CD4-positive, alpha-beta T cell treated with Interleukin-17A for 4 hours (primary cell): Measurements from ENCODE around the gene LLCFC1.
"Not testable (repeated sequence)": the region's sequence is repeated elsewhere in the genome, so short reads cannot be mapped to it uniquely, and the experiment has no call there.

ENCODE experiments used
- DNase-seq: peaks from one replicate; pipeline ENCODE4 v3.0.0-alpha.2; 2020; ENCODE audit warnings: mixed read lengths

The LLCFC1 gene

DNA sequence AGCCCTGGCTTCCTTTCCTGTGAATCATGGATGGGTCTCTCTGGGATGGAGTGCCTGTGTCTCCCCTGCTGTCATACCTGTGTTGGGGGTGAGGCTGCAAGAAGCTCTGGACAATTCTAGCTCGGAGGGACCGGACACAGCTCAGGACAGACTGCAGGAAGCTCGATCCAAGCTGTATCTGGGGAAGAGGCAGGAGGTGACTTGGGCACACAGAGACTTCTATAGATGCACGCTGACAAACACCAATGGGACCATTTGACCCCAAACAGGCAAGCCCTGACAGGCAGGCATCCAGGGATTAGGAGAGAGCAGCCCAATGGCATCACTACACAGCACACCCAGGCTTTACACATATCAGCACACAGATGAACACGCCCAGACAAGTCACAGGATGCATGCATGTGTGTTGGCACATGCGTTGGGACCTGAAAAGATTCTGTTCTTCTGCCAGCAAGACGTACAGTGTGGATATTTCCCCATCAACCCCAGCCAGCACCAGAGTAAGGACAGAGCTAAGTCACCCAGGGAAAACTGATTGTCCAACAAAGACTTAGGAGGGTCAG is 4.5 kb downstream of the LLCFC1 start:
- no peak for DNase-seq

DNA sequence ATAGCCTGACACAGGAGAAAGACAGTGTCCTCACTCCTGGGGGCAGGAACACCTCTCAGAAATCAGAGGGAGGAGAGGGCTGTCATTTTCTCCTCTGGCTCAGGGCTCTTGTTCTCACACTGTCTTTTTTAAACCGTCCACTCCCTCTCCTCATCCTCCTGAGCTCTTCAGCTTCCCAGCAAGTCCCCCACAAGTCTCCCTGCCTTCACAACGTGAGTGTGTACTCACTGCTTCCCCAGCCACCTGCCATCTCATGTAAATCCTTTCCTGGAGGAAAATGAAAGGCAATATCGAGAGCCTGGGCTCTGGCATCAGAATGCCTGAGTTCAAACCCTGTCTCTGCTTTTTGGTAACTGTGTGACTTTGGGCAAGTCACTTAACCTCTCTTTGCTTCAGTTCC is 5.7 kb downstream of the LLCFC1 start:
- DNase-seq: no peak

DNA sequence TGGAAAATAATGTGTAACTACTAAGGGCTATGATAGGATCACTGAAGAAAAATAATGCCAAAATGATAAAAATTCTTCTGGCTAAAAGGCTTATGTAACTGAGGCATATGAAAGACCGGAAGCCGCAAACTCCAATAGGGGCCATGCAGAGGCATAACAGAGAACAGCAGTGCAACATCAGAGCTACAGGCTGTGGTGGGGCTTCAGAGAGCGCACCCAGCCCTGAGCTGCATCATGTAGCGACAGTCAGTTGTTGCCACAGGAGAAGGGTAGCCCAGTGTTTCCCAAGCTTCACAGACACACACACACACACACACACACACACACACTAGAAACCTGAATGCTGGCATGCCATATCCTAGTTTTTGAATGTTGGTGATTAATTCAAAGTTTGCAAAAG is 9.3 kb downstream of the LLCFC1 start:
- DNase-seq: no peak

DNA sequence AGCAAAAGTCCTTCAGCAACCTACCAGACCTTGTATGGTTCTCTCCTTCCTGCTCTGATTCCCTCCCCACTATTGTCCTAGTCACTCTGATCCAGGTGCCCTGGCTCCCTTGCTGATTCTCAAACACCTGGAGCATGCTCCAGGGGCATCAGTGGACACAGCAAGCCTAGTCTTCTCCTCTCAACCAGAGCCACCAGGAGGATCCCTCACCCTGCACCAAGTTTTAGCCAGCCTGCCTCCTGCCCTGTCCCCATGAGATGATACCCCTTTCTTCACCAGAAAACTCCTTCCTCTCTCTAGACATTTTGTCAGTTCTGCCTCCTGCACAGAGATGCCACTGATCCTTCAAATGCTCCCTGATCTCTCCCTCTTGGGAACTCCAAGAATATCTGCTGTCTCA is 11.0 kb downstream of the LLCFC1 start:
- no peak for DNase-seq

DNA sequence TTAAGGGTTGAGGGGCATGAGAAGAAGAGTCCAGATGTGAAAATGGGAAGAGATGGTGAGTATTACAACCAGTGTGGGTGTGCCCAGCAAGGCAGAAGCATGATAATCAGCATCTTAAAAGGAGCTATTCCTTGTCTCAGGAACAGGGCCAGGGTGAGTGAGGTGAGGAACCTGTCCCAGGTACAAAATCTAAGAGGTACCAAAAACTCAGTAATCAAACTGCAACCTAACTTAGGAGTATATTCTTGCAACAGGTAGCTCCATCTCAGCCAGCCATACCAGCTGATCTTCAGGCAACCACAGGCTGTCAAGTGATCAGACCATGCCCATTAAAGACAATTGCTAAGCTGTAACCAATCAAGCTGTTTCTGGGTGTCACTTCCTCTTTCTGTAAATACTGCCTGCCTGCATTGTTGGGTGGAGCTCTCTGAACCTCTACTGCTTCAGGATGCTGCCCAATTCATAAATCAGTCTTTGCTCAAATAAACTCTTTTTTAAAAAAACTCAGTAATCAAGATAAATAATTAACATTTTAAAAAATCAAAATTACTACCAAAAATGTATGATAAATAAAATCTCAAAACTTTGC is 15.5 kb downstream of the LLCFC1 start:
- DNase-seq: no peak

DNA sequence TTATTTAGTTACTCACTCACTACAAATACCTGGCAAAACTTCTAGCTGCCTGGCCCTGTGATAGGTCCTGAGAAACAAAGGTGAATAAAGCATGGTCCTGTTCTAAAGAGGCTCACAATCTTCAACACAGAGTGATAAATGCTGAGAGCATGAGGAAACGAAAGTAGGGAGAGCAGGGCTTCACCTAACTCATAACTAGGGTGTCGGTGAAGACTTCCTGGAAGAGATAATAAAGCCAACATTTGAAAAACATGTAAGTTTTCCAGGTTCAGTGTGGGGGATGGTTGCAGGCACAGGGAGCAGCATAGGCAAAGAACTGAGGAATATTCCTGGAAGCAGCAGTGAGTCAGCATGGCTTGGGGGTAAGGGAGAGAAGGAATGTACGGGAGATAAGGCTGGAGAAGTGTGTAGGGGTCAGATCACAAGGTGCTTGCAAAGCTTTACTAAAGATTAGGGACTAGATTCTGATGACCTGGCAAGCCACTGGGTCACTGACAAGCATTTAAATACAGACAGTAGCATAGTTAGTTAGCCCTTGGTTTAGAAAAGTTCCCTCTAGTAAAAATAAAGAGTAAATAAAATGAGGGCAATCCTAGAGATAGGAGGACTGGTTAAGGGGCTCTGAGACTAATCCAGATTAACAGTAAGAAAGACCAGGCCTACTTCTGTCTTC is 17.8 kb downstream of the LLCFC1 start:
- DNase-seq: no peak

DNA sequence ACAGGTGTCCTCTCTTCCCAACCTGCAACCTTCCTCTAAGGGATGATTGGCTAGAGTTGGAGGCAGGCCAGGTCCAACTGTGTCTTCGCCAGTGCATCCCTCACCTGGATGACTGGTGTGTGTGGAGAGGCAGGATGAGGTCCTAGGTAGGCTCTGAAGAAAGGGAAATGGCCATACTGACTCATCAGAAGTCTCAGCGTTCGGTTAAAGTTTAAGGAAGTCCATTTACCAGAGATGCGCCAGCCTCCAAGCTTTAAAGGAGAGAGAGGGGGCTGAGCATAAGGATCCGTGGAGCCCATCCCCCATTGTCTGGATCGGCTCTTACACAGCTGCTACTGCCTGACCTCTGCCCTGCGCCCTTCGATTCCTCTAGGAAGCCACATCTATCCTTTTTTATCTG is 18.4 kb downstream of the LLCFC1 start:
- DNase-seq: no peak

DNA sequence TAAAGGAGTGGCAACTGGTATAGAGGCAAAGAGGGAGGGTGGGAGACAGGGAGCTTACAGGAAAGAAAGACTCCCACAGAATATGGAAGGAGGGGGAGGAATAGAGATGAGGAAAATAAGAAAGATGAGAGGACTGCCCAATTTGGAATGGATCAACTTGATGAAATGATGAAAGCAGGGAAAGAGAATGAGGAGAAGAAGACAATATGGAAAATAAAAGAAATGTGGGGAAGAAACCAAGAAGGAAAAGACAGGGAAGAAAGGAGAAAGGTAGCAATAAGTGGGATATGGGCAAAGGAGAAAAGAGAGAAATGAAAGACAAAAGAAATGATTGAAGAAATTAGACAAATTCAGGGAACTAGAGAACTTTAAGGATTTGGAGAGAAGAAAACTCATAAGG is 19.9 kb downstream of the LLCFC1 start:
- no peak for DNase-seq

DNA sequence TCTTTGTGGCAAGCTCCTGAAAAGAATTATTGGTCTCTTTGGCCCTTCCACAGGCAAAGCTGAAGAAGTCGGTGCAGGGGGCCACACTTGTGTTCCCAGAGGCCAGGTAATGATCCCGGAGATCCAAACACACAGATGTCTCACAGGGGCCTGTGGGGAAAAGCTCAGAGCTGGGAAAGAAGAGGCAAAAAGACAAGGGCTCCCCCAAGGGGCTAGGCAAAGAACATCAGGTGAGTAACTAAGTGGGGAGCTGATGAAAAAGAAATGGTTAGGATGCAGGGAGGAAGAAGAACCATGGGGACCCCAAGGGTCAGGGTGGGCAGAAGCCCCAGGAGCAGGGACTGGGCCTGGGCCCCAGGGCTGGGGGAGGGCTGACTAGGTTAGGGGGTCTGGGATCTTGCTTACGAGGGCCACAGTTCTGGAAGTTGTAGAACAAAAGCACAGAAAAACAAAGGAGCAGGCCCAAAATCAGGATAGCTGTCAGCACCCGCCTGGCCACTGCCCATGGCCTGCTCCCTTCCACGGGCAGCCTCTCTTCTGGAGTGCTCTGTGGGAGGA is 21.8 kb downstream of the LLCFC1 start:
- no peak for DNase-seq

DNA sequence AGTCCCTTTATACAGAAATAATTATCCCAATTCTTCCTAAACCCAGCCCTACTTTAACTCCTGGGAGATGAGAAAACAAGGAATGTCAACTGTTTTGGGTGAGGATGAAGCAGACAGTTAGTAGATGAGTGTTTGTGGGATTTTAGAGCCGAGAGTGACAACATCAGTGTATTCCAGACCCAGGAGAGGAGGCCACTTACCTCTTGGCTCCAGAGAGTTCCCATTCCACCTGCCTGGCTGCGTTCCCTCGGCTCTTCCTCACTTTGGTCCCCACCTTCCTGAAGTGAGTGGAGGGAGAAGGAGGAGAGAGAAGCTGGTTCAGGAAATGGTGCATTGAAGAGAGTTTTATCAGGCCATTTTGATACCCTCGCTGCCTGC is 22.3 kb downstream of the LLCFC1 start:
- no peak for DNase-seq

DNA sequence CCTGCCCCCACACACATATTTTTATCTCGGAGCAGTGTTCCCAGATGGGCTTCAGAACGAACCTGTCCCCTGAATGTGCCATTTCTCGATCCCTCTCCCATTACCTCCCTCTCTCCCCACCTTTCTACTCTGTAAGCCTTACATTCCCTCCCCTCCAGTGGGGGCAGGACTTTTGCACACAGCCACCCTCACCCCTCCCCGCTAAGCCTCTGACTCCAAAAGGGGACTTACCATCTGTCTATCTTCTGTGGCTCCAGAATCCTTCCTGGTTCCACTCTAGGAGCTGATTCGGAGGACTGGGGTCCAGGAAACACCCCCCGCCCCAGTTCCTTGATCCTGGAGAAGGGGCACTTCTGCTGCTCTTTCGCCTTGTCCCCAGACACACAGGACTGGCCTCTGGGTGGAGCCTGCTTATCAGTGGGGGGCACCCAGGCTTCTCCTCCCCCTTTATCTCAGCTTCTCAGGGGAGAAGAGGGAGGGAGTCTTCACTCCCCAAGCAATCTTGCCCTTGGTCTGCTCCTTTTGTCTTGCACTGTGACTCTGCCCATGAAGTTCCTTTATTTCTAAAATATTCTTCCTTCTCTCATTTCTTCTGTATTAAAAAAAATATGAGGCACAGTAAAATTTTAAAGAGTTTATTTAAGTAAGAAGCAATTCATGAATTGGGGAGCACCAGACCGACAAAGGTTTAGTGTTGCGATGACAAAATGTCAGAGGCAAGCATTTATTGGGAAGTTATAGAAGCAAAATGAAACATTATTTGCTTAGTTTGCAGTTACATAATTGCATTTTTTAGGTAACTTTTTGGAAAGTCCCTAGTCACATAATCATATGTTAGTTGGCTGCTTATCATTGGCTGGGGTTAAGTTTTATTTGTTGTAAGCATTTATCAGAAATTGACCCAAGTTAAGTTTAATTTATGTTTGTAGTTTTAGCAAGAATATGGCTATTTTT is 23.0 kb downstream of the LLCFC1 start, which contains the start of gene KEL:
Gene KEL (minus strand): TSS at position 391 of the 954 bp plus-strand sequence. CDS start 157 bp downstream, at position 234.
- DNase-seq: no peak

DNA sequence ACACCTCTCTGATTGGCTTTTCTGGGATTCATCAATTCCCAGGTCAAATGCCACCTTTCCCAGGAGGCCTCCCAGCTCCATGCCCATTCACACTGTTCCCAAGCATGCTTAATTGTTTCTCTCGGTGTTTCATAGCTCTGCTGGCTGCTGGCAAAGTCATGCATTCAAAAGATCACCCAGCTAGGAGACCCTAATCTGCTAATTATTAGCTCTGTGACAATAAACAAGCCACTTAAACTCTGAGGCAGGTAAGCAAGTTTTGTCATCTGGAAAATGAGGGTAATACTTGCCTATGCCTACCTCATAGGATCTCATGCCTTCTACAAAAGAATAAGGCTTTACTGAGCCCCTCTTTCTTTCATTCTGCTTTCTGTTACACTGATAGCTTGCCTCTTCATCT is 23.7 kb downstream of the LLCFC1 start:
- DNase-seq: no peak

DNA sequence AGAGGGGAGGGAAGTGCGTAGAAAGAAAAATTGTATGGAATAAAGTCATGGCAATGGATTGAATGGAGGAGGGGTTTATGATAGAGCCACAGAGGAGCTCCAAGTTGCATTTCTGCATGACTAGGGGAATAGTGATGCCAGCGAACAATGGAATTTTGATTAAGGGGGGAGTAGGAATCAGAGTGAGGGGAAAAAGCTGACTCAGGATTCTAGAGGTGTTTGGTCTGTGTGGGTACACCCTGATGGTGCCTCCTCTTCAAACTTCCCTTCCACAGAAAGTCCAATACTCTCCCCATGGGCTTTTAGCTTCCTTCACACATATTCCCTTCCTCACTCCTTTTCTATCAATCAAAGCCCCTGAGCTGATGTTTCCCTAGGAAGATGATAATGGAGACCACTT is 24.7 kb downstream of the LLCFC1 start:
- DNase-seq: no peak

DNA sequence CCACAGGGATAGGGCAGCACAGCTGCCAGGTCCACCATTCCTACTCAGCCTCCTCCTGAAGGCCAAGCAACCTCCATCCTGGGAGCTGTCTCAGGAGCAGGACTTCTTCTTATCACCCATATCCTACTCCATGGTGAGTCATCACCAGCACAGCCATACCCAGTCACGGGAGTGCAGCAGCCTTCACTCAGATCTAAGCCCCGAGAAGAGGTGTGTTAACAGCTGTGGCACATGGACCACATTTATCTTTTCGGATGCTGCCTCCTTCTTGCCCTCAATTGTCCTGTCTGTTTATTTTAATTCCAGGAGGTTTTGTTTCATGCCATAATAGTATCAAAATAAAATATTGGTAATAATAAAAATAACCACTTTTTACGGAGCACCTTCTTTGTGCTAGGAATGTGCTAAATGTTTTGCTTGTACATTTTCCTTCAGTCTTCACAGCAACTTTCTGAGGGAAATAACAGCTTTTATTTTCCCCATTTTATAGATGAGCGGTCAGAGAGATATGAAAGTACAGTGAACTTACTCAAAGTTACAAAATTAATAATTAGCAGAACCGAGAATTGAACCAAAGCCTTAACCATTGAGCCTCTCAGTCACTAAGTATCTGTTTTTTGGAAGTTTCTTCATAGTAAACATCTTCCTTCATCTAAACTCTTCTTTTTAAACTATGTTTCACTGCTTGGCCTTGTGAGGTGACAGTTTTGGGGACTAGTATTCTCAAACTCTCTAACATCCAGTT is 25.4 kb downstream of the LLCFC1 start:
- DNase-seq: no peak

DNA sequence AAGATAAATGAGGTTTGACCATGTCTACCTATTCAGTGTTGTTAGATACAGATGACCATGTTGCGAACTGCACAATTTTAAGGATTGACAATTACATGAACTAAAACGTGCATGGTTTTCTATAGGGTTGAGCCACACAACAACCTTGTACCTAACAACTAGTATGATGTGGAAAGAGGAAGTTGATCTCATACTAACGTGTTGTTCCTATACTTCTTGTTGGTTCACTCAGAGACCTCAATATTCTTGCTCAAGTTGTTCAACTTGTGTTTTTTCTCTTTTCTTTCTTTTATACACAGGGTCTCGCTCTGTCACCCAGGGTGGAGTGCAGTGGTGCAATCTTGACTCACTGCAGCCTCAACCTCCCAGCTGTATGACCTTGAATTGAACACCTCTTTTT is 28.9 kb downstream of the LLCFC1 start:
- no peak for DNase-seq

DNA sequence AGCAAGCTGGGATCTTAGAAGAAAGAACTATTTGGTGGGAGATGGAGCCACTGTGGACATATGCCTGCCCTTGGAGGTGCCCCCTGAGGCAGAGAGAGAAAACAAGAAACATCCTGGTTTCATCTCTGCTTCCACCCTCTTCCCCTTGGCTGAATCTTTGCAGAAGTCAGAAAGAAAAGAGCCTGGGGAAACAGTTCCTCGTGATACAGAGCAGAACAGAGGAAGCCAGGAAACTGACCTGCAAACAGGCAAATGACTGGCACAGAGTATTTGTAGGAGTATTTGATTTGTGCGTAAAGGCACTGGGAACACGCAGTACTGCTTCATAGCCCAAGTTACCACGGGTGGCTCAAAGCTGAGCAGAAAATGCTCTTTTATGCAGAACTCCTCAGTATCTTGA is 29.9 kb downstream of the LLCFC1 start:
- no peak for DNase-seq

DNA sequence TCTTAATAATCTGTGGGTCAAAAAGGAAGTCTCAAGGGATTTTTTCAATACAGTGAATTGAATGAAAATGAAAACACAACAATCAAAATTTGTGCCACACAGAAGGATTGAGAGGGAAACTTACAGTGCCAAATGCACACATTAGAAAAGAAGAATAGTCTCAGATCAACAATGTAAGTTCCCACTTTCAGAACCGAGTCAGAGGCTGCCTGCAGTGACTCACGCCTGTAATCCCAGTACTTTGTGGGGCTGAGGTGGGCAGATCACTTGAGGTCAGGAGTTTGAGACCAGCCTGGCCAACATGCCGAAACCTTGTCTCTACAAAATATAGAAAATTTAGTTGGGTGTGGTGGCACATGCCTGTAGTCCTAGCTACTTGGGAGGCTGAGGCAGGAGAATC is 35.3 kb downstream of the LLCFC1 start:
- no peak for DNase-seq

DNA sequence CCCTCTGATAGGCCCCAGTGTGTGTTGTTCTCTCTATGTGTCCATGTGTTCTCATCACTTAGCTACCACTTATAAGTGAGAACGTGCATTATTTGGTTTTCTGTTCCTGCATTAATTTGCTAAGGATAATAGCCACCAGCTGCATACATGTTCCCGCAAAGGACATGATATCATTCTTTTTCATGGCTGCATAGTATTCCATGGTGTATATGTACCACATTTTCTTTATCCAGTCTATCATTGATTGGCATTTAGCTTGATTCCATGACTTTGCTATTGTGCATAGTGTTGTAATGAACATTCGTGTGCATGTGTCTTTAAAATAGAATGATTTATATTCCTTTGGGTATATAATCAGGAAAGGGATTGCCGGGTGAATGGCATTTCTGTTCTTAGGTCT is 39.1 kb downstream of the LLCFC1 start:
- not testable (repeated sequence) for DNase-seq

DNA sequence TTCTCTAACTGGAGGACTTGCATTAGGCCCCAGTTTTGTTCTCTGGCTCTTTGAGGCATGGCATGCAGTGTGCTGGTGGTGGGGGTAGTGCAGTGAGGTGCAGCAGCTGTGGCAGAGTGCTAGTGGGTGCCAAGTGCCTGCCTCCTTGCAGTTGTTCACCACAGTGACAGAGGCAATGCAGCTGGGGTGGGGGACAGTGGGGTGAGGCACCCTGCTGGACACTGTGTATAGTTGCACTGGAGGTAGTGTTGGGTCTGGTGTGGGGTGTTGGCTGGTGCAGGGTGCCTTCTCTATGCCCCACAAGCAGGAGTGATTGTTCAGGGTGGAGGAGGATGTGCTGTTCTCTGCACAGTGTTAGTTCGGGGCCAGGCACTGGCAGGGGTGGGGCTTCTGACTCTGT is 44.5 kb downstream of the LLCFC1 start:
- DNase-seq: no peak

DNA sequence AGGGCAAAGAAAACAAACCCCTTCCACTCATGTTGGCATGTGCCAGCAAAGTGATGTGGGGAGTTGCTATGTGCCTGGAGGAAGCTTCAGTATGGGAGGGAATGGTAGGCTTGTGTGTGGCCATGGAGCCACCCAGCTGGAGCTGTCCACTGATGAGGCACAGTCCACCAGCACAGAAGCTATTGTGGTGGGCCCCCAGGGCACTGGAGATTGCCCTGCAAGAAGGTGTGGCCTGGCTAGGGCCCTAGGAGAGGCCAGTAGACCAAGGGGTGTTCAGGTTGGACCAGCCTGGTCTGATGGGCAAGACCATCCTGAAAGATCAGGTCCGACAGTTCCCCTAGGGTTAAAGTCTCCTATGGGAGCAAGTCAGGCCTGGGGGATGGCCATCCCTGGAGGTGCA is 45.0 kb downstream of the LLCFC1 start:
- no peak for DNase-seq
